Choroid plexus epithelial cell (primary cell): ENCODE results near the gene FANCM.
"Not testable (repeated sequence)": the region's sequence is repeated elsewhere in the genome, so short reads cannot be mapped to it uniquely, and the experiment has no call there.

Experiments
- DNase-seq: peaks from one replicate; pipeline ENCODE4 v3.0.0-alpha.2; 2010; ENCODE audit warnings: low read depth
- H3K4me3 ChIP-seq: 2 replicates; pipeline ENCODE4 v1.5.1; 2011; ENCODE audit warnings: low read depth, mild to moderate bottlenecking, control low read depth, low read length, moderate library complexity
- TF ChIP-seq, protein P1 (sequence below): conservative IDR thresholded peaks from 2 replicates; pipeline ENCODE4 v1.5.1; 2011; ENCODE audit warnings: low read depth, mild to moderate bottlenecking, control low read depth, inconsistent platforms, low read length, moderate library complexity

FANCM gene

DNA sequence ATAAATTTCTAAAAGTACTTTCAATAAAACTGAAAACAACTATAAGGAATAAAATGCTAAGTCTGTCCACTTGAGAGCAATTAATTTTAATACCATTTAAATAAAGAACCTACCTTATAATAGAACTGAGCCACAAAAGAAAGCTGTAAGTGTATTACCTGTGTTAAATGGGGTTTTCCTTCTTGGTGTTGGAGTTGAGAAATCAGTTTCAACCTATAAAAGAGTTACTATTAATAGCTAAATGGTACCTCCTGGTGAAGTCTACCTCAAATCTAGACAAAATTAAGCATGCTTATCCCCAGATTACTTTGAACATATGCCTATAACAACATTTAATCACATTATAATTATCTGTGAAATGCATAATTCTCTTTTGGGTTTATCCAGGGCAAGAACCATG, 68.5 kb downstream of the FANCM start:
- no peak for DNase-seq
- TF ChIP-seq, protein P1, sequence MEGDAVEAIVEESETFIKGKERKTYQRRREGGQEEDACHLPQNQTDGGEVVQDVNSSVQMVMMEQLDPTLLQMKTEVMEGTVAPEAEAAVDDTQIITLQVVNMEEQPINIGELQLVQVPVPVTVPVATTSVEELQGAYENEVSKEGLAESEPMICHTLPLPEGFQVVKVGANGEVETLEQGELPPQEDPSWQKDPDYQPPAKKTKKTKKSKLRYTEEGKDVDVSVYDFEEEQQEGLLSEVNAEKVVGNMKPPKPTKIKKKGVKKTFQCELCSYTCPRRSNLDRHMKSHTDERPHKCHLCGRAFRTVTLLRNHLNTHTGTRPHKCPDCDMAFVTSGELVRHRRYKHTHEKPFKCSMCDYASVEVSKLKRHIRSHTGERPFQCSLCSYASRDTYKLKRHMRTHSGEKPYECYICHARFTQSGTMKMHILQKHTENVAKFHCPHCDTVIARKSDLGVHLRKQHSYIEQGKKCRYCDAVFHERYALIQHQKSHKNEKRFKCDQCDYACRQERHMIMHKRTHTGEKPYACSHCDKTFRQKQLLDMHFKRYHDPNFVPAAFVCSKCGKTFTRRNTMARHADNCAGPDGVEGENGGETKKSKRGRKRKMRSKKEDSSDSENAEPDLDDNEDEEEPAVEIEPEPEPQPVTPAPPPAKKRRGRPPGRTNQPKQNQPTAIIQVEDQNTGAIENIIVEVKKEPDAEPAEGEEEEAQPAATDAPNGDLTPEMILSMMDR: no peak
- H3K4me3 ChIP-seq: no peak overlapping the region

DNA sequence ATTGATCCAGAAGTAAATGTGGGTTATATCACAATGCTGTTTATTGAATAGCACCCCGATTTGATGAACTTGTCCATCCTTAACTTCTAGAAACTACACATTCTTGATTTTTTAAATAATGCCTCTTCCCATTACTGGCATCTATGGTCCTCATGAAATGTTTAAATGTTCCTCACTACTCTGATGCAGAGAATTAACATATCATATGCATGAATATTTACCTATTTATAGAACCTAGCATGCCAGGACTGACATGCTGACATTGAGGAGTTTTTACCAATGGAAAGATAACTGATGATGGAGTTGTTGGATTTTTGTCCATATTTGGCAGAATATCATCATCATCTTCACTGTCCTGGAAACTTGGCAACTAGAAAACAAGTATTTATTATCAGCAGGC, 74.4 kb downstream of the FANCM start:
- no peak overlapping the region for H3K4me3 ChIP-seq
- no peak for DNase-seq
- TF ChIP-seq, protein P1: no peak

DNA sequence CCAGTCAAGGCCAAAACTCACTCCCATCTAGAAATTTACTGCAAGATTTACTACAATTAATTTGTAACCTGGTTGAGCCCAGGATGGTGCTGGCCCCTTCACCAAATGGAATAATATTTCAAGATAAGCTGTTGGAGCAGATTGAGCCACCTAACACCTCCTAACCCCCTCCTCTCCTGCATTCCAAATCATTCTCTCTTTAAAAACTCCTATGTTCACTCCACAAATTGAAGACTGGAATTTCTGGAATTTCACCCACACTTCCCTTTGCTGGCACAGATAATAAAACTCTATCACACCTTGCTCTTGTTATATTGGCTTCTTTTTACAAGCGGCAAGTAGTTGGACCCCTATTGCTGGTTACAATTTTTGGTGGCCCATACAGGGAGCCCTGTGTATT, 75.6 kb downstream of the FANCM start:
- no peak overlapping the region for H3K4me3 ChIP-seq
- no peak for DNase-seq
- TF ChIP-seq, protein P1: no peak

DNA sequence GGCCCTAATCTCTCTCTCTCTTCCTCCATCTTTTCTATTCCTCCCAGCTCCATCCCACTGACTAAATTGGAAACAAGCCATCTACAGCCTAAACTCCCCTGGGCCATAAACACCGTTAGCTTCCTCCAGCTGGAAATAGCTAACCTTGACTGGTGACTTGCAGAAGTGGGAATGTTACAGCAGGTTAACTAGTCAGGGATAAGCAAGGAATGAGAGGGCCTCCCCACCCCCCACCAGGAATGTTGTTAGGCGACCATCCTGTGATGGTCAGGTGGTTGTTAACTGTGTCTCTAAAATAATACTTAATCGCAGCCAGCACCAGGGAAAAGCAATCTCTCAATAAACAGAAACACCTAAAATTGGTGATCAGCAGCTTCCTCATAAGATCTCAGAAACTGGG, 76.5 kb downstream of the FANCM start:
- H3K4me3 ChIP-seq: no peak overlapping the region
- TF ChIP-seq, protein P1: no peak
- DNase-seq: no peak

DNA sequence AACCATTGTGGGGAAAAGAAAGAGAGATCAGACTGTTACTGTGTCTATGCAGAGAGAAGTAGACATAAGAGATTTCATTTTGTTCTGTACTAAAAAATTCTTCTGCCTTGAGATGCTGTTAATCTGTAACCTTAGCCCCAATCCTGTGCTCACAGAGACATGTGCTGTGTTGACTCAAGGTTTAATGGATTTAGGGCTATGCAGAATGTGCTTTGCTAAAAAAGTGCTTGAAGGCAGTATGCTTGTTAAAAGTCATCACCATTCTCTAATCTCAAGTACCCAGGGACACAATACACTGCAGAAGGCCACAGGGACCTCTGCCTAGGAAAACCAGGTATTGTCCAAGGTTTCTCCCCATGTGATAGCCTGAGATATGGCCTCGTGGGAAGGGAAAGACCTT, 78.0 kb downstream of the FANCM start:
- not testable (repeated sequence) for H3K4me3 ChIP-seq, DNase-seq

DNA sequence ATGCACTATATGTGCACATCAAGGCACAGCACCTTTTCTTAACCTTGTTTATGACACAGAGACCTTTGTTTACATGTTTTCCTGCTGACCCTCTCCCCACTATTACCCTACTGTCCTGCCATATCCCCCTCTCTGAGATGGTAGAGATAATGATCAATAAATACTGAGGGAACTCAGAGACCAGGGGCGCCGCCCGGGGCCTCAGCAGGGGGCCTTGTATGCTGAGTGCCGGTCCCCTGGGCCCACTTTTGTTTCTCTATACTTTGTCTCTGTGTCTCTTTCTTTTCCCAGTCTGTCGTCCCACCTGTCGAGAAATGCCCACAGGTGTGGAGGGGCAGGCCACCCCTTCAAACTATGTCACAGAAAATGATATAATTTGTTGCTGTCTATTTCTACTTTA, 78.6 kb downstream of the FANCM start:
- not testable (repeated sequence) for H3K4me3 ChIP-seq, DNase-seq

DNA sequence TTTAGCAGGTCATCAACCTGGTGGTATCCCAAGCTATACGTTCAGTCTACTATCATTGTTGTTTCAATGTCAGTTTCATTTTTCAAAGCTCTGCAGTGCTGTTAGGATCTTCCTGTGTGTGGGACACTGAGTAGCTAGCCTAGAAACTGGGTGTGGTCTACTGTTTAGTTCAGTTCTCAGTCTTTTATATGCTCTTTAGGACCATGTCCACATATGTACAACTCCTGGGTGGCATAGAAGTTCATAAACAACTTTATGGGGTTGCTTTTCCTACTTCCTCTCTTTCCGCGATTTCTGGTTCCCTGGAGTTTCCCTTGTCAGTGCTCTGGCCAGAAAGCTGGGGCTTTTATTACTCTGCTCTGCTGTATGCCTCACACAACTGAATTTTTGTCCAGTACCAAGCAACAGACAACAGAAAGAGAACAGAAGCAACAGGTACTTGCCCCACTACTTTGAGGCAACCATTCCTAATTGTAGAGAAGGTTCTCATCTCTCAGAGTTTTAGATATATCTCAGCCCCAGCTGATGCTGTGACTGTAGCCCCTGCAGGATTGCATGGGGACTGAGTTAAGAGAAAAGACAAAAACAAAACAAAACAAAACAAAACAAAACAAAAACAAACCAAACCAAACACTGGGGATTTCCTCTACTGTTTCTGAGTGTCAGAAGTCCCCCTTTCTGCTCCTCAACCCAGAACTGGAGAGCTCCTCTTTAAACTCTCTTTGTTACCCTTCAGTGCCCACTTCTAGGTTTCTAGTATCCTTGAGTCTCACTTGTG, 86.9 kb downstream of the FANCM start:
- H3K4me3 ChIP-seq: no peak overlapping the region
- no peak for DNase-seq
- TF ChIP-seq, protein P1: no peak

DNA sequence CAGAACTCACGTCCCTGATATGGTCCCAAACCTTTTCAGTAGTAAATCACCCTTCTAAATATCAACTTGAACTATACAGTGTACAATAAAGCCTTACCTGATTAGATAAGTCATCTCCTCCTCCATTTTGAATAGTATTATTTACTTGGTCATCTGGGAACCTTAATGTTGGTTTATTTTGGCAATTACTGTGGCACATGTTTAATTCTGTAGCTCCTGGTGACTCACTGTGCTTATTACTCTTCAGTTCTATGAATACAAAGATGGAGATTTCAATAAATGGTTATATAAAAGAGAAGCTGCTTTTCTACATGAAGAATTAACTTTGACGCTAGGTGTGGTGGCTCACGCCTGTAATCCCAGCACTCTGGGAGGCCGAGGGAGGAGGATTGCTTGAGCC, 91.8 kb downstream of the FANCM start:
- TF ChIP-seq, protein P1: no peak
- DNase-seq: no peak
- no peak overlapping the region for H3K4me3 ChIP-seq
